ENCODE data around the gene NAB1. TPM values are rescaled to one million over a fixed set of nuclear protein-coding genes. Genes with fewer than 3 reads are reported as not detected.

The NAB1 gene
- total RNA-seq, 3 donors from 2014 or later, result 23.4 to 55.0 (median 28.9) TPM

DNA sequence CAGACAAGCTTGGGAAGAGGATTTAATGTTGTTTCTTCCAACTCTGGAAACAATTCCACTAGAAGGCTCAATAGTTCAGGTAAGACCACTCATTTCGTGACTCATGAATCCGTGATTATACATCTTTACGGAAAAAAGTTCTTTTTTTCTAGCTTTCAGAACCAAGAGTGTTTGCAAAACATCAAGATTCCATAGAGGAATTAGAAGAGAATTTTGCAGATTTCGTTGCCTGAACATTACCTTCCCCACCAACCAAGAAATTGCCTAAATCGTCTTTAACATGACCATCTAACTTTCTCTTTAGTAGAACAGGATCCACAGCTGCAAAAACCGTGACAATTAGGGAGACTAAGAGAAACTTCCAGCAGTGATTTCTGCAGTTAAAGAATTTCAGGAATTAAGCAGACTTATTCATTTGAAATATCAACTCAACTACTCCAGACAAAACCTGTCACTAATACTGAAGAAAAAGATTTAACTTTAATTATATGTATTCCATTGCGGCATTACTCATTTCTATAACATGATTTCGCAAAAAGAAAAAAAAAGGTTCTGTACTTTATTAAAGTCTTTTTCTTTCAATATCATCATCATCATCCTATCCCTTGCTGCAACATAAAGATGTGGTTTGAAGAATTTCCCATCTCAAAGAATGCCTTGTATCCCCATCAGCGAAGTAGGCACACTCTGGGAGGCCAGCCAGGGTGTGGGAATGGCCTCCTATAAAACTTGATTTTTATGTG is 1.9 kb upstream of the NAB1 start:
- peaks cover 21% of the 10 kb centered on the region for H3K4me1 ChIP-seq (ENCODE audit: low read depth)
- TF ChIP-seq, protein P1, sequence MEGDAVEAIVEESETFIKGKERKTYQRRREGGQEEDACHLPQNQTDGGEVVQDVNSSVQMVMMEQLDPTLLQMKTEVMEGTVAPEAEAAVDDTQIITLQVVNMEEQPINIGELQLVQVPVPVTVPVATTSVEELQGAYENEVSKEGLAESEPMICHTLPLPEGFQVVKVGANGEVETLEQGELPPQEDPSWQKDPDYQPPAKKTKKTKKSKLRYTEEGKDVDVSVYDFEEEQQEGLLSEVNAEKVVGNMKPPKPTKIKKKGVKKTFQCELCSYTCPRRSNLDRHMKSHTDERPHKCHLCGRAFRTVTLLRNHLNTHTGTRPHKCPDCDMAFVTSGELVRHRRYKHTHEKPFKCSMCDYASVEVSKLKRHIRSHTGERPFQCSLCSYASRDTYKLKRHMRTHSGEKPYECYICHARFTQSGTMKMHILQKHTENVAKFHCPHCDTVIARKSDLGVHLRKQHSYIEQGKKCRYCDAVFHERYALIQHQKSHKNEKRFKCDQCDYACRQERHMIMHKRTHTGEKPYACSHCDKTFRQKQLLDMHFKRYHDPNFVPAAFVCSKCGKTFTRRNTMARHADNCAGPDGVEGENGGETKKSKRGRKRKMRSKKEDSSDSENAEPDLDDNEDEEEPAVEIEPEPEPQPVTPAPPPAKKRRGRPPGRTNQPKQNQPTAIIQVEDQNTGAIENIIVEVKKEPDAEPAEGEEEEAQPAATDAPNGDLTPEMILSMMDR (IDR thresholded peaks at IDR 0.05), result no peak
- ATAC-seq (no peak), DNase-seq (peak in 1 of 3 donors; percentile 18)
- no peaks in the 10 kb centered on the region for H3K9me3 ChIP-seq
- H3K4me3 ChIP-seq, result no peak overlapping the region
- H3K36me3 ChIP-seq (ENCODE audit: low read depth), result no peaks in the 10 kb centered on the region
- intact Hi-C loops (cut with DNase I, micrococcal nuclease), result loop anchor here in 1 of 2 donors (10.0 kb wide), 1 partner anchor 112 kb away; the partner anchor contains the start of gene NEMP2

DNA sequence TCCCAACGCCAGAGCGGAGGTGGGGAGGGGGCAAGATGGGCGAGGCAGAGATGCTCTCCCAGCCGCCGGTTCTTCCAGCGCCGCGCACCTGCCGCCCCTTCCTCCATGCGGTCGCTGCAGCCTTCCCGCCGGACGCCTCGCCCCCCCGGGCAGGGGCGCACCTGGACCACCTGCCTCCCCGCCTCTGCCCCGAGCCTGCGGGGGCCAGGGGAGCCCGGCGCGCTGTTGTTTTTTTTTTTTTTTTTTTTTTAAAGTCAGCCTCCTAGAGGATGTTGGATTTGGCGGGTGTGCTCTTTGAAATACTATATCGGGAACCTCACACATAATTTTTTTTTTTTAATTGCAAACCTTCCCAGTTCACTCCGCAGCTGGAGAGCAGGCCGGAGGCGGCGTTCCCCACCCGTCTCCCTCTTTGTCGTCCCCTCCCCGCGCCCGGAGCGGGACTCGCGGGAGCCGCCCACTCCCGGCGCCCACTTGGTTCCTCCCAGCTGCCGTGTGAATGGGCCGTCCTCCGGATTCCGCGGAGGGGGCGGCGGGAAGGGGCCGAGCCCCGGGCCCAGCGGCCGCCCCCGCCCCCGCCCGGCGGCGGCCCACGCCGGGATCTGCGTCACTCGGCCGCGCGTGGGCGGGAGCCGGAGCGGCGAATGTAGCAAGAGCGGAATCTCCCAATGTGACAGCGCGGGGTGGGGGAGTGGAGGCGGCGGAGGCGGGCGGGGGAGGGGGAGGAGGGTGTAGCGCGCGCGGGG is 421 bp upstream of the NAB1 start:
- Histone ChIP-seq H3K36me3 (ENCODE audit: low read depth) (no peaks in the 10 kb centered on the region), H3K9me3 (no peaks in the 10 kb centered on the region), H3K4me1 (ENCODE audit: low read depth) (peaks cover 21% of the 10 kb centered on the region), H3K4me3 (peak overlapping the region; percentile 77)
- intact Hi-C loops (cut with DNase I, micrococcal nuclease), result loop anchor here in 1 of 2 donors (10.0 kb wide), 1 partner anchor 114 kb away; the partner anchor contains the start of gene NEMP2
- TF ChIP-seq, protein P1 (IDR thresholded peaks at IDR 0.05), result no peak
- DNase-seq (peak; percentile 86 to 92 (median 90)), ATAC-seq (peak; percentile 87)

DNA sequence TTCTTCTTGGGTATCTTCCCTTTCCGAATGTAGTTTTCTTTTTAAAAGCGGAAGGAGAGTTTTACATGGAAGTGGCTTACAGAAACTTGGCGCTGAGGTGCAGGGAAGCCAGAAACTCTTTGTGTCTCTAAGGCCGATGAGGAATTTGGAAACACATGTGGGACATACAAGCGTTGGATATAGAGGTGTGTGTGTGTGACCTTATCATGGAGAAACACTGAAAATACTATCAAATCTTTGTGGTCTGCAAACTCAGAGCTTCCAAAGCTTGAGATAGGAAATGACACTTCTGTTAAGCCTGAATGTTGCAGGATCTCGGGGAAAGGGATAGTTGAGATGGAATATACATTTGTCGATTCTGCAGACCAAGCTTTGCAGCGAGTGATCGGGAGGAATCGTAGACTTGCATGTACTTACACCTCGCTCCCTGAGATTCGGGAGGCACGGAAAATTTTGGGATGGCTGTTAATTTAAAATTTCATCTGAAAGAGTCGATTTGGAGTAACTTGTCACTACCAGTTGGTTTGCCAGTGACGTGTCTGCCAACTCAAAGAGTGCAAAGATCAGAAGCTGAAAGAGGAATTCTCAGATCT is 1.0 kb downstream of the NAB1 start:
- no peaks in the 10 kb centered on the region for H3K36me3 ChIP-seq (ENCODE audit: low read depth)
- intact Hi-C loops (cut with DNase I, micrococcal nuclease), result loop anchor here in 1 of 2 donors (10.0 kb wide), 1 partner anchor 115 kb away; the partner anchor contains the start of gene NEMP2
- H3K4me1 ChIP-seq (ENCODE audit: low read depth), result peaks cover 21% of the 10 kb centered on the region
- TF ChIP-seq, protein P1 (IDR thresholded peaks at IDR 0.05), result no peak
- no peaks in the 10 kb centered on the region for H3K9me3 ChIP-seq
- peak overlapping the region; percentile 77 for H3K4me3 ChIP-seq
- ATAC-seq, result peak; percentile 1
- DNase-seq, result peak in 1 of 3 donors; percentile 28

DNA sequence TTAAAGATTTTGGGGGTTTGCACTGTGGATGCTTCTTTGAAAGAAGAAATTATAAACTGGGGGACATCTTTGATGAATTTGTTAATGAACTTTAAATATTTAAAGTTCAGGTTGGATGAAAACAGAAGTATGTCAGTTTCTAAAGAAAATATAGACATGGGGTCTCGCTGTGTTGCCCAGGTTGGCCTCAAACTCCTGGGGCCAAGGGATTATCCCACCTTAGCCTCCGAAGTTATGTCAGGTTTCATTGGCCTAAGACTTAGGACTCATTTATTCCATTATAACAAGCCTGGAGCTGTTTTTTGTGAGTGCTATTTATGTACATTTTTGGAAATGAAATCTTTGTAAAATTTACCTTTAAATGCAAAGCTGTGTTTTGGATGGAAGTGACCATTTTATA is 2.5 kb downstream of the NAB1 start:
- DNase-seq, result no peak
- no peak for ATAC-seq
- Histone ChIP-seq H3K4me1 (ENCODE audit: low read depth) (peaks cover 21% of the 10 kb centered on the region), H3K4me3 (no peak overlapping the region), H3K9me3 (no peaks in the 10 kb centered on the region), H3K36me3 (ENCODE audit: low read depth) (no peaks in the 10 kb centered on the region)
- intact Hi-C loops (cut with DNase I, micrococcal nuclease), result no loop called here
- TF ChIP-seq, protein P1 (IDR thresholded peaks at IDR 0.05), result no peak

- TF ChIP-seq, protein P1 (IDR thresholded peaks at IDR 0.05), result no peak
- intact Hi-C loops (cut with DNase I, micrococcal nuclease), result no loop called here
- H3K9me3 ChIP-seq, result no peaks in the 10 kb centered on the region
- H3K4me3 ChIP-seq, result no peak overlapping the region
- no peaks in the 10 kb centered on the region for H3K36me3 ChIP-seq (ENCODE audit: low read depth)
- H3K4me1 ChIP-seq (ENCODE audit: low read depth), result peaks cover 13% of the 10 kb centered on the region
- ATAC-seq, result no peak
- no peak for DNase-seq
Observed at GRCh38 chr2:190653231-190653630, 4.3 kb downstream of the NAB1 start.
